ENCODE data around the gene CFAP20DC.
A peak's percentile ranks its signal among the peaks of the same experiment; 100 is the strongest.
"Not testable (repeated sequence)": the region's sequence is repeated elsewhere in the genome, so short reads cannot be mapped to it uniquely, and the experiment has no call there.

CFAP20DC gene

DNA sequence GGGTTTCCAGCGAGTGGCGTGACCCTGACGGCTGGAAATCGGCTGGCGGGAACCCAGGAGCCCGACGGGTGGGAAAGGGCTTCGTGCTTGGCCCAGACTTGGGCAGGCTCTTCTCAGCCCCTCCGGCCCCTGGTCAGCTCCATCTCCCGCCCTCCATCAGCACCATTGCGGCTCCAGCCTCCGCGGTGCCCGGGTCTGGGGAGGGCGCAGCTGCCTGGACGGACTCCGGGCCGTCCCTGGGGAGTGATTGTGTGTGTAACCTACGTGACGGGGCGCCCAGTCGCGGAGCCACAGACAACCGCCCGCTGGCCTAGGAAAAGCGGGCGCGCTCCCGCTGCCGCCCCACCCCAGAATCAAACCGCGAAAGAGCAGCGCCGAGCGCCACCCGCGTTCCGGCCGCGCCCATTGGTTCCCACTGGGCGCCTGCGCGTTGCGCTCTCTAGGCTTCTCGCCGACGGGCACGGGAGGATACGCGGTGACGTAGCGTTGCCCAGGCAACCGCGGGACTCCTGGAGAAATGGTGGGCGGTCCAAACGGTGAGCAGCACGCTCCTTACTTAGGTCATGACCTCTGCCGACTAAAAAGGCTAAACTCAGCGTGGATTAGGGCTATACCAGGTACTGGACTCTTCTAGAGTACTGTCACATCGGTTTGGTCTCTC, at the start of gene CFAP20DC:
TSS of gene CFAP20DC (minus strand) at position 355 of the 661 bp plus-strand sequence. CDS start 394 bp downstream, outside the sequence.
- DNase-seq (ENCODE audit: low read depth), result peak; percentile 88

DNA sequence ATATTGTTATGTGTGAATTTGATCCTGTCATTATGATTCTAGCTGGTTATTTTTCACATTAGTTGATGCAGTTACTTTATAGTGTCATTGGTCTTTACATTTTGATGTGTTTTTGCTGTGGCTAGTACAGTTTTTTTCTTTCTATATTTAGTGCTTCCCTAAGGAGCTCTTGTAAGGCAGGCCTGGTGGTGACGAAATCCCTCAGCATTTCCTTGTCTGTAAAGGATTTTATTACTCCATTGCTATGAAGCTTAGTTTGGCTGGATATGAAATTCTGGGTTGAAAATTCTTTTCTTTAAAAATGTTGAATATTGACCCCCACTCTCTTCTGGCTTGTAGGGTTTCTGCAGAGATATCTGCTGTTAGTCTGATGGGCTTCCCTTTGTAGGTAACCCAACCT, 48.7 kb upstream of the CFAP20DC start:
- DNase-seq (ENCODE audit: low read depth), result peak; percentile 2

DNA sequence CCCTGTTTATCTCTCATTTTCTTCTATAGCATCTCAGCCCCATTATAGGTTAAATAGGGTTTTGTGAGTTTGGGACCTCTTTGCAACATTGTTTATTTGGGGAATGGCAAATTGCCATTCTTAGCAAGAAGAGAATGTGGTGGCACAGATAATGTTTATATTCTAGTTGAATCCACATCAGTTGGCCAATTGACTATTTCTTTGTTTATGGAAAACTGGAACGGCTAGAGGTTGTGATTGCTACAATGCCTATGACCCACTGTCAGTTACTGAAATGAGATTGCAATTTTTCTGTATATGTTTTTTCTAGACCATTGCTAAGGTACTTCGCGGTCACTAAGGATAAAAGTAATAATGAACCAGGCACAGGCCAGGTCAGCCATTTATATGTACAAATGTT, 44.6 kb upstream of the CFAP20DC start:
- DNase-seq (ENCODE audit: low read depth), result no peak

DNA sequence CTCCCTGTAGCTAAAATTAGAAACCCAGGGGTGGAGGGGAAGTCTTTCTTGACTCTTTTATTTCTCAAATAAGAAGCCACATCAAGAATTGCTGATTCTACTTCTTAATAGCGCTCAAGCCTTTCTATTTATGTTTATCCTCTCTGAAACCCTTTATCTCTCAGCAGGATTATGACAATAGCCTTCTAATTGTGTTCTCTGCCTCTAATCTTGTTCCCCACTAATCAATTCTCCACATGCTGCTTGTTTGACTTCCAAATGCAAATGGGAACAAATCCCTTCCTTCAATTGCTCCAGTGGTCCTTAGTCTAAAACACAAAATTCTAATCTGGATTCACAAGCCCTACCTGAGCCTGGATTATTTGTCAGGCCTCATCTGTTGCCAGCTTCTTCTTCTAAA, 43.7 kb upstream of the CFAP20DC start:
- no peak for DNase-seq (ENCODE audit: low read depth)

DNA sequence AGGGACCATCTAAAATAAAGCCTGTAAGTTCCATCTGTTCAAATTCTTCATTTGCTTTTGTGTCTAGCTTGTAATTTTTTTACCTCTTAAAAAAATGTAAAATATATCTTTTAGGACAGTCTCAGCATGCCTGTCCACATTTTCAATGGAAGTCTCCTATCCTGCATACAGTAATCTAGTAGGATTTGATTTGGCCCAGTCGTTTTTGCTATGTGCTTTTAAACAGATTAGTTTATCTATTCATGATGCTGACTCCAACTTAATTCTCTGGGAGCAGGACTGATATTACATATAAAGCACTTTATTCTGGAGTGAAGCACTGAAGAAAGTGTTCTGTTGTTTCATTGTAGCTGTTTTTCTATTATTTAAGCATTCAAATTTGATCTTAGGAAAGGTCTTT, 38.9 kb upstream of the CFAP20DC start:
- no peak for DNase-seq (ENCODE audit: low read depth)

DNA sequence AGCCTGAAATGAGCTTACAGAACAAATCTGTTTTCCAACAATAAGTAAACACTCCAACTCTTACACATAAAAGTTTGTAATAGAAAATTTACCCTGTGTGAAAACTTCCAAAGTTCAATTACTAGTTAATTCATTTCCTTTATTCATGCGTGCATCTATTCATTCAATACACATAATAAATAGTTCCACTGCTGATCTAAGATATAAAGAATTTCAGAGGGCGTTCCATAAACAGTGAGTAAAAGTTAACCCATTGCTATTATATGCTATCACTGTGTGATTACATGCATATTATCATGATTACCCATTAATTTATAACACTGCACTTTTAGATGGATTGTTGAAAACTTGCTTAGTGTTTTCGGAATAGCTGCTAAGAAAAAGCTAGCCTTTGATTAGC, 36.2 kb upstream of the CFAP20DC start:
- no peak for DNase-seq (ENCODE audit: low read depth)

DNA sequence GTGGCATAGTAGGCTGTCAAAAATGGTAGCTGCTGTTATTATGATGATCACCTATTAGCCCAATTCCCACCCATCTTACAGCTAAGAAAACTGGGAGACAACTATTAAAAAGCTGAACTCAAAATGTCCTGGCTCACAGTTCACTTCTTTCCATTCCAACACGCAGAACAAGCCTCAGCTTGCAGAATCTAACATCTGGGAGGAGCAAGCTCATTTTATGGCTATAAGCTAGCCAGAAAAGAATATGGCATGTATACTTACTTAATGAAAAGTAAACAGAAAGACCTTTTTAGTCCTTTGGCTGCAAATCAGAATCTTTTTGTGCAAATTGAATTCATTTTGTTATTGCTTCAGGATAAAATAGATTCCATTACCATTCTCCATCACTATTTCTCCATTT, 34.8 kb upstream of the CFAP20DC start:
- no peak for DNase-seq (ENCODE audit: low read depth)

DNA sequence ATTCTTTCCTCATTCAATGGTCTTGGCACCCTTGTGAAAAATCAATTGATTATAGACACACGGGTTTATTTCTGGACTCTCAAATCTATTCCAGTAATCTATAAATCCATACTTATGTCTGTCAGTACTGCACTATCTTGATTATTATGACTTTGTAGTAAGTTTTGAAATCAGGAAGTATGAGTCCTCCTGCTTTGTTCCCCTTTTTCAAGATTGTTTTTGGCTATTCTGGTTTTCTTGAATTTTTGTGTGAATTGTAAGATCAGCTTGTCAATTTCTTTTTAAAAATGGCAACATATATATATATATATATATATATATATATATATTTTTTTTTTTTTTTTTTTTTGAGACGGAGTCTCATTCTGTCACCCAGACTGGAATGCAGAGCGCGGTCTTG, 32.3 kb upstream of the CFAP20DC start:
- no peak for DNase-seq (ENCODE audit: low read depth)

DNA sequence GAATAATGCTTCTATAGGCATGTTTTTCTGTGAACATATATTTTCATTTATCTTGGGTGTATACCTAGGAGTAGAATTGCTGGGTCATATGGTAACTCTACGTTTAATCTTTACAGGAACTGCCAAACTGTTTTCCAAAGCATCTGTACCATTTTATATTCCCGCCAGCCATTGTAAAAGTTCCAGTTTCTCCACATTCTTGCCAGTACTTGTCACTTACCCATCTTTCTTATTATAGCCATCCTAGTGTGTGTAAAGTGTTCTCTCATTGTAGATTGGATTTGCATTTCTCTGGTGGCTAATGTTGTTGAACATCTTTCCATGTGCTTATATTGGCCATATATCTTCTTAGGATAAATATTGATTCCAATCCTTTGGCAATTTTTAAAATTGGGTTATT, 31.2 kb upstream of the CFAP20DC start:
- no peak for DNase-seq (ENCODE audit: low read depth)

DNA sequence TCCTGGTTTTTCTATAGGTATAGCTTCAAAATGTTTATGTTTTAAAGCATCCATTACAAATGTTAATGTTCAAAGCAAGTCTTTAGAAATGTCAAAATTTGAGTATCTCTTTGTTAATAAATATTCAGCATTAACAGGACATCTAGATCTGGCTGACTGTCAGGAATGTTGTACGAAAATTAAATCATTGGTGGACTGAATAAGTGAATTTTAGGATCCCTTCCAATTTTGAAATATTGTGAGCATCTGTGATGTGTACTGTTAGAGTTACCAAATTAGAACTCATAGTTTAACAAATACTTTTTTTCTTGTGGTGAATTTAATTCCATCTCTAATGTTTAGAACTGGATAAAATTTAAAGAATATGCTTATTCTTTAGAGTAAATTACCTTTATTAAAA, 30.1 kb upstream of the CFAP20DC start:
- no peak for DNase-seq (ENCODE audit: low read depth)

DNA sequence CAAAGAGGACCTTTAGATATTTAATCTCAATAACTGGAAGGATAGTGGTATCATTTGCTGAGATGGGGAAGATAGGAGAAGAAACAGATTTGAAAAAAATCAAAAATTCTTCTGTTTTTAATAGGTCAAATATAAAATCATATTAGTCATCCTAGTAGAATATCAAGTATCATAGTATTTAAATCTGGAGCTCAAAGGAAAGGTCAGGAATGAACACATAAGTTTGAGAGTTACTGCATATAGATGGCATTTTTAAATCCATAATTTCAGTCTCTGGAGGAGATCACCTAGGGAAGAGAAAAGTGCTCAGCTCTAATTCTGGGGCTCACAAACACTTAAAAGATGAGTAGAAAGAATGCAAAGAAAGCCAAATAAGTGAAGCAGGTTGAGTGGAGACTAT, 24.9 kb upstream of the CFAP20DC start:
- no peak for DNase-seq (ENCODE audit: low read depth)

DNA sequence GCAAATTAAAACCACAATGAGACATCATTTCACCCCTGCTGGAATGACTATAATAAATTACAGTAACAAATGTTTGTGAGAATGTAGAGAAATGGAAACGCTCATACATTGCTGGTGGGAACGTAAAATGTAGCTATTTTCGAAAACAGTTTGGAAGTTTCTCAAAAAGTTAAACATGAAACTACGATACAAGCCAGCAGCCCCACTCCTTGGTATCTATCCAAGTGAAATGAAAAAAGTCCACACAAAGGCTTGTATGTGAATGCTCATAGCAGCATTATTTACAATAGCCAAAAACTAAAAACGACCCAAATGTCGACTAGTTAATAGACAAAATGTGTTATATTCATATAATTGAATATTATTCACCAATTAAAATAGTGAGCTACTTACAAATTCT, 22.9 kb upstream of the CFAP20DC start:
- no peak for DNase-seq (ENCODE audit: low read depth)

DNA sequence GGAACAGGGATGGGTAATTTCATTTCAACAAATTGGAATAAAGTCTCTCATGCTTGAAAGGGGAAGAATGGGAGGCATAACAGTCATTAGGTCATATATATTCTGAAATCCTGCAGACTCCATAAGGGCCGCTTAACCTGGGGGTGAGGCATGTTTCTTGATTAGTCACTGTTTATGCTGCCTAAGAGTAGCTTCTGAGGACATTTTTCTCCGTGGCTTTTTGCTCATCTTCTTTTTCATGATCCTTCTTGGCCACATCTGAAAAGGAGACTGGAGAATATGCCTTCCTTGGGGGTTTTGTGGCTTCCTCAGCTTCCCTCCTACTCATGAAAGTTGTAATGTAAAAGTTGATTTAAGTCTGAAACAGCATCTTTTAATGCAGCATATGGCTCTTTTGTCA, 20.0 kb upstream of the CFAP20DC start:
- no peak for DNase-seq (ENCODE audit: low read depth)

DNA sequence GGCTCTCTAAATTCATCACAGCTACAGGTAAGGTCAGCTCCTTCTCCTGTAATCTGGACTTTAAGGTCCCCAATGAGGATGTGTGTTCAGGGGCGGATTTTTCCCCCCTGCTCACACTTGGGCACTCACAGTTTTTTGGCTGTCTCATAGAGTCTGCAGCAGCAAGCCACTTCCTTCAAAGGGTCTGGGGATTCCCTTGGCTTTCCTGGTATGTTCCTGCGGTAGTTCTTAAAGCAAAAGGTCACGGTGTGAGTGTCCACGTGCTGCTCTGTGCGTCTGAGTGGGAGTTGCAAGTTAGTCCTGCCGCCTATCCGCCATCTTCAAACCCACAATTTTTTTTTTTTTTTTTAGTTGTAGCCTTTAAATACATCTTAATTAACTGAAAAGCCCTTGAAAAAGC, 15.4 kb upstream of the CFAP20DC start:
- no peak for DNase-seq (ENCODE audit: low read depth)

DNA sequence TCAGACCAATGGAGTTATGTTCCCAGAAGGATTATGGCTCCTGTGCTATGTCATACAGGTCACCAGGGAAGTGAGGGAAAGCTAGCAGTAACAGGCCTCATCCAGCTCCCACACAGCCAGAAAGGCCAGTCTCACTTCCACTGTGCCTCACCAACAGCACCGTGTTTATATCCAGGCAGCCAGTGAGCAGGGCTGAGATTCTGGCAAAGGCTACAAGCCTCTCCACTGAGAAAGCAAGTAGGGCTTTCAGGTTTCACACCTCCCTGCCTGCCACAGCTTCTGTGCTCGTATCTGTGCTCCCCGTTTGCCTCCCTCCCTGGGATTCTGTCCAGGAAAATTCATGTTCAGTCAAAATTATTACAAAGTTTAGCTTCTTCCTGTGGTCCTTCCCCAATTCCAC, 14.9 kb upstream of the CFAP20DC start:
- no peak for DNase-seq (ENCODE audit: low read depth)

DNA sequence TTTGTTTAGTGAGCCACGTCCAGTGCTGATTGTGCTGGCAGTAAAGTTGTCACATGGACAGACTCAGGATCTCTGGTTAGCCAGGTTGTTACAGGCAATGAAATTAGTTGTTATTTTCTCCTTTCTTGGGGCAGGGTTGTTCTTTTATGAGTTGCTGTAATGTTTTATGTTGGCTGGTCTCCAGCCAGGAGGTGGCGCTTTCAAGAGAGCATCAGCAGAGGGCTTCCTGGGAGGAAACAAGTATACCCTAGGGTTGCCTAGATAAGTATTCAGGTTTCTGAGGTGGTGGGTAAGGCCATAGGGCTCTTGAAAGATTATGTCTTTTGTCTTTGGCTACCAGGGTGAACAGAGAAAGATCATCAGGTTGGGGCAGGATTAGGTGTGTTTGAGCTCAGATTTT, 14.5 kb upstream of the CFAP20DC start:
- no peak for DNase-seq (ENCODE audit: low read depth)

DNA sequence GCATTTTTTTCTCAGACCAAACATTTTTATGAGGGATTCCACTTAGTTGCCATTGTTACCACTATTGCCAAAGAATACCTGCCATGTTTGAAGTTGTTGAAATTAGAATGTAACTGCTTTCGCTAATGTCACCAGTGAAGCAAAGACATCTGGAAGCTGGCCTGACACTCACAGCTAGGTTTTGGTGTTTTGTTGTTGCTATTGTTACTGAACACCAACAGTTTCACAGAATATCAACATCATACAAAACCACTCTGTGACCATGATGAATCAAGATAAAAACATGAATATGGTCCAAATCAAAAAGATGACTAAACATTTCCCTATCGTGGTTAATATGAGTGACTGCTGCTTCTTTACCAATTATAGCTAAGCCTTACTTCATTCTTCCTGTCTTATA, 6.9 kb upstream of the CFAP20DC start:
- DNase-seq (ENCODE audit: low read depth), result peak; percentile 36

DNA sequence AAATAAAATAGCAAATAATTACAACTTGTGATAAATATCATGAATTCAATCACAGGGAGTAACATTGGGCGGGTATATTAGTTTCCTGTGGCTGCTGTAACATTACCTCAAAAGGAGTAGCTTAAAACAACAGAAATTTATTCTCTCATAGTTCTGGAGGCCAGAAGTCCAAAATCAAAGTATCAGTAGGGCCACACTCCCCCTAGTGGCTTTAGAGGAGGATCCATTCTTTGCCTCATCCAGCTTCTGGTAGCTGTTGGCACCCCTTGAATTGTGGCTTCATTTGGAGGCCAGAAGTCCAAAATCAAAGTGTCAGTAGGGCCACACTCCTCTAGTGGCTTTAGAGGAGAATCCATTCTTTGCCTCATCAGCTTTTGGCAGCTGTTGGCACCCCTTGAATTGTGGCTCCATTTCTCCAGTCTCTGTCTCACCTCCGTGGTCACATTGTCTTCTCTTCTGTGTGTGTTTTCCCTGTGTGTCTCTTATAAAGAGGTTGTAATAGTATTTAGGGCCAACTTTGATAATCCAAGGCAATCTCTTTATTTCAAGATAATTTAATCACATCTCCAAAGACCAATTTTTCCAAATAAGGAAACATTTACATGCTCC, 3.1 kb upstream of the CFAP20DC start:
- peak; percentile 31 for DNase-seq (ENCODE audit: low read depth)

DNA sequence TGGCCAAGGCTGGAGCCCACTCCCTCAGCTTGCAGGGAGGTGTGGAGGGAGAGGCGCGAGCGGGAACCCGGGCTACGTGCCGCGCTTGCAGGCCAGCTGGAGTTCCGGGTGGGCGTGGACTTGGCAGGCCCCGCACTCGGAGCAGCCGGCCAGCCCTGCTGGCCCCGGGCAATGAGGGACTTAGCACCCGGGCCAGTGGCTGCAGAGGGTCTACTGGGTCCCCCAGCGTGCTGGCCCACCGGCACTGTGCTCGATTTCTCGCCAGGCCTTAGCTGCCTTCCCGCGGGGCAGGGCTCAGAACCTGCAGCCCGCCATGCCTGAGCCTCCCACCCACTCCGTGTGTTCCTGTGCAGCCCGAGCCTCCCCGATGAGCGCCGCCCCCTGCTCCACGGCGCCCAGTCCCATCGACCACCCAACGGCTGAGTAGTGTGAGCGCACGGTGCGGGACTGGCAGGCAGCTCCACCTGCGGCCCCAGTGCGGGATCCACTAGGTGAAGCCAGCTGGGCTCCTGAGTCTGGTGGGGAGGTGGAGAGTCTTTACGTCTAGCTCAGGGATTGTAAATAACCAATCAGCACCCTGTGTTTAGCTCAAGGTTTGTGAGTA, 1.1 kb upstream of the CFAP20DC start:
- not testable (repeated sequence) for DNase-seq (ENCODE audit: low read depth)

DNA sequence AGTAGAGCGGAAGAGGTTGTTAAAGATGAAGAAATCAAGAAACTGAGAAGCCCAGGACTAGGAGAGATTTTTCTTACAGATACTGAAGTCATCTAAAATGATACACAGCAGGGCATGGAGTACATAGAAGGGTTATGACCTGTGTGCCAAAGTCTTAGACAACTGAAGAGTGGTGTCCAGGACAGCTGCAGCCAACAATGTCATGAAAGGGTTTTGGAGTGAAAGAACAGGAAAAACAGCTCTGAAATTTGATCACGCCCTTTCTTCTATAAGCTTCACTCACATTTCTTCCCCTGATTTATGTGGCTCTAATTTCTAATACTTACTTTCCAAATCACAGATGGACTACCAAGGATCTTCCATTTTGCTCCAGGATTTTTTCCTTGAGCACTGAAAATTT, 3.0 kb downstream of the CFAP20DC start:
- DNase-seq (ENCODE audit: low read depth), result no peak

DNA sequence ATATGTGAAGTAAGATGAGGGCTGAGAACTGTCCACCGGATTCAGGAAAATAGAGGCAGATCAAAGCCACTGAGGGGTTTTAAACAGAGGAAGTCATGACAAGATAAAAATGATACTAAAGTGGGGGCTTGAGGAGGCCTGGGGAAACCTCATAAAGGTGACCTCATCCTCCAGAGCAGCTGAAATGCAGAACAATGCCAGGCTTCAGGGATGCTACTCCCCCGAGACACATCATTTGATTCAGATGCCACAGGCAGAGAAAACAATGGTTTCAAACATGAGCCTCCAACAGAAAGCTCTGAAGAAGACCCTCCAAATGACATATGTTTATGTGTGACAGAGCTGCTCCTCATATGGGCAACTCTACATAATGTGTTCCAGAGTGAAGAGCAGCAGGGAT, 6.4 kb downstream of the CFAP20DC start:
- DNase-seq (ENCODE audit: low read depth), result no peak

DNA sequence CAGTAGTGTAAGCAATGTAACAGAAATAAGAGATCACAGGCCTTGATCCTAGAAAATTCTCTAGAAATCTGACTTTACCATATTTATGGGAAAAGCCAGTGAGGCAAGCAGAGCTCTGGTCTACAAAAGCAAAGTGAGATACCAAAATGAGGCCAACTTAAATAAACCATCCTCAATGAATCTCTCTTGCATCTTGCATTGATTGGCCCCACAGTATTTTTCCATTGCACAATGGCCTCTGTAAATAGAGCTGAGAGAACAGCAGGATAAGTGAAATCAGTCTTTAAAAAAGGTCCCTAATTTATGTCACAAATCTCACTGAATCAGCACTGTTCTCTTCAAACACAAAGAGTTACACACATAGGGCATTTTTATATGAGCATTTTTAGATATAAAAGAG, 8.9 kb downstream of the CFAP20DC start:
- no peak for DNase-seq (ENCODE audit: low read depth)

DNA sequence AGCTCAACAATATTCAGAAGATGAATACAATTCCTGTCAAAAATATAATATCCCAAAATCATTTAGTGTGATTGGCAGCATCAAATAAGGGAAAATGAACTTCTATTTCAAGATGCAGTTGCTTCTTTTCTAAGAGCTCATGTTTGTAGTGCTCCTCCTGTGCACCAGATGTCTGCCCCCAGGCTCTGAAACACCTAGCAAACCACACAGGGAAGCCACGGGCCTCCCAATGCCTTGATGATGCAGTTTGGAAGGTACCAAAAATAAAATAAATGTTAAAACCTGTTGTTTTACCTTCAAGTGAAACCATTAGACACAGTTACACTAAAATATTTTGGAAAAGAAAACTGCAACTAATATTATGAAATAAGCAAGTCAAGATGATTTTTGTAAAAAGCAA, 22.2 kb downstream of the CFAP20DC start:
- DNase-seq (ENCODE audit: low read depth), result no peak

DNA sequence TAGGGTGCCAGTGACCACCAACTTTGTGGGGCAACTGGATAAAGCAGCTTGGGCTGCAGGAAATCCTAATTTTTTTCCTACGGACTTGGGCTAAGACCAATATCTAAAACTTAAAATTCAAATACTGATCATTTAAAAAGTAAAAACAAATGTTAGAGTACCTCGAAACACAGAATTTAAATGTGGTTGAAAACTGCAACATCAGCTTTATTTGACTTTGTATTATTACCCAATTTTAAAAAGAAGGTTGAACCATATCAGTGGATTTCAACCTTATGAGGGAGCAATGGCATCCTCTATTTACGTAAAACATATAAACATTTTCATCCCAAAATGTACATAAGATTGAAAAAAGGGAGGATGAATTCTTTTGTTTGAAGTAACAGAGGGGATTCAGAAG, 26.2 kb downstream of the CFAP20DC start:
- DNase-seq (ENCODE audit: low read depth), result no peak

All from amniotic epithelial cell (primary cell).